ENCODE data around the gene CTNNA3. TPM values are rescaled to one million over a fixed set of nuclear protein-coding genes. Genes with fewer than 3 reads are reported as not detected.
A peak's percentile ranks its signal among the peaks of the same experiment; 100 is the strongest.

CTNNA3 gene
- total RNA-seq, 1 experiment from 2014 or later: 0.32 TPM

- ChIA-PET POLR2A (no interaction called here), RAD21 (ENCODE audit: low non-redundant PET in 1 of 2, low total read pairs in 2 of 2, uncharacterized antibody in 2 of 2, unreplicated experiment in 2 of 2) (no interaction called here), CTCF (no interaction called here)
- H3K4me1 ChIP-seq (ENCODE audit: control insufficient read depth in 1 of 2, insufficient read depth in 2 of 2, low read length in 2 of 2): peaks cover 2 to 16% of the 10 kb centered on the region in 2 experiments; a peak in 2 of 4 replicates
- H2AFZ ChIP-seq (ENCODE audit: low read depth, low read length, poor library complexity, severe bottlenecking): peak overlapping the region; percentile 74
- no peaks in the 10 kb centered on the region for H3K27me3 ChIP-seq (ENCODE audit: insufficient read depth, low read length)
- H3K9ac ChIP-seq (ENCODE audit: low read length): no peak overlapping the region
- no peaks in the 10 kb centered on the region for H4K20me1 ChIP-seq (ENCODE audit: insufficient read depth)
- peak; percentile 83 for ATAC-seq
- peak; percentile 11; the same call in 1 of the 2 replicates for TF ChIP-seq SP1 (IDR thresholded peaks at IDR 0.05; ENCODE audit: low read depth)
- TF ChIP-seq FOSL1 (IDR thresholded peaks at IDR 0.05; ENCODE audit: low read depth): peak; percentile 22; the same call in 1 of the 2 replicates
- no peak for TF ChIP-seq POLR2AphosphoS5 (IDR thresholded peaks at IDR 0.05; ENCODE audit: low read depth, low read length)
- H3K36me3 ChIP-seq (ENCODE audit: control insufficient read depth in 1 of 2, insufficient read depth in 2 of 2, low read length in 2 of 2): no peaks in the 10 kb centered on the region
- H3K9me3 ChIP-seq (ENCODE audit: control insufficient read depth in 1 of 2, insufficient read depth in 1 of 2, low read depth in 1 of 2, low read length in 2 of 2): no peaks in the 10 kb centered on the region
- H3K9me2 ChIP-seq (ENCODE audit: insufficient read depth): no peaks in the 10 kb centered on the region
- peak; percentile 46 for DNase-seq (ENCODE audit: low read depth, low spot score)
- H3K4me2 ChIP-seq (ENCODE audit: low read length): peak overlapping the region; percentile 44
- H3K27ac ChIP-seq (ENCODE audit: low read depth, low read length): no peak overlapping the region
- H3K79me2 ChIP-seq (ENCODE audit: insufficient read depth, low read length): no peaks in the 10 kb centered on the region
- intact Hi-C loops (cut with micrococcal nuclease): no loop called here
- H3K4me3 ChIP-seq (replicated peaks in 1 of 2; ENCODE audit: low read depth in 1 of 2, low read length in 2 of 2): no peak overlapping the region
- no TSS peak for BruUV-seq (replicated peaks)
These were observed 948.5 kb downstream of the CTNNA3 start for GRCh38 chr10:66747451-66747850.

GRCh38 chr10:66746711-66747110 is 949.3 kb downstream of the CTNNA3 start:
- Histone ChIP-seq H4K20me1 (ENCODE audit: insufficient read depth) (no peaks in the 10 kb centered on the region), H3K4me3 (replicated peaks in 1 of 2; ENCODE audit: low read depth in 1 of 2, low read length in 2 of 2) (no peak overlapping the region), H3K4me2 (ENCODE audit: low read length) (peak overlapping the region; percentile 44; the same call in 1 of the 2 replicates), H3K9me3 (ENCODE audit: control insufficient read depth in 1 of 2, insufficient read depth in 1 of 2, low read depth in 1 of 2, low read length in 2 of 2) (no peaks in the 10 kb centered on the region), H3K36me3 (ENCODE audit: control insufficient read depth in 1 of 2, insufficient read depth in 2 of 2, low read length in 2 of 2) (no peaks in the 10 kb centered on the region), H2AFZ (ENCODE audit: low read depth, low read length, poor library complexity, severe bottlenecking) (peak overlapping the region; percentile 74), H3K27me3 (ENCODE audit: insufficient read depth, low read length) (no peaks in the 10 kb centered on the region), H3K79me2 (ENCODE audit: insufficient read depth, low read length) (no peaks in the 10 kb centered on the region), H3K9ac (ENCODE audit: low read length) (no peak overlapping the region), H3K4me1 (ENCODE audit: control insufficient read depth in 1 of 2, insufficient read depth in 2 of 2, low read length in 2 of 2) (peaks cover 2 to 16% of the 10 kb centered on the region in 2 experiments; a peak in 2 of 4 replicates), H3K27ac (ENCODE audit: low read depth, low read length) (no peak overlapping the region), H3K9me2 (ENCODE audit: insufficient read depth) (no peaks in the 10 kb centered on the region)
- TF ChIP-seq ZNF274 (IDR thresholded peaks at IDR 0.05; ENCODE audit: low read depth, low read length) (no peak), EZH2phosphoT487 (IDR thresholded peaks at IDR 0.05; ENCODE audit: borderline replicate concordance) (no peak), SIN3A (IDR thresholded peaks at IDR 0.05; ENCODE audit: low read depth) (no peak), ELF1 (IDR thresholded peaks at IDR 0.05; ENCODE audit: borderline replicate concordance, low read depth) (no peak), POLR2AphosphoS5 (IDR thresholded peaks at IDR 0.05; ENCODE audit: low read depth, low read length) (no peak), ZFX (IDR thresholded peaks at IDR 0.05) (no peak), FOSL1 (IDR thresholded peaks at IDR 0.05; ENCODE audit: low read depth) (no peak), MAX (IDR thresholded peaks at IDR 0.05) (no peak), SP1 (IDR thresholded peaks at IDR 0.05; ENCODE audit: low read depth) (no peak), CEBPB (IDR thresholded peaks at IDR 0.05; ENCODE audit: low read depth) (no peak), EZH2 (IDR thresholded peaks at IDR 0.05) (no peak)
- TF ChIP-seq, protein P1, sequence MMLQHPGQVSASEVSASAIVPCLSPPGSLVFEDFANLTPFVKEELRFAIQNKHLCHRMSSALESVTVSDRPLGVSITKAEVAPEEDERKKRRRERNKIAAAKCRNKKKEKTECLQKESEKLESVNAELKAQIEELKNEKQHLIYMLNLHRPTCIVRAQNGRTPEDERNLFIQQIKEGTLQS (IDR thresholded peaks at IDR 0.05): no peak
- RAD21 ChIA-PET (ENCODE audit: low non-redundant PET in 1 of 2, low total read pairs in 2 of 2, uncharacterized antibody in 2 of 2, unreplicated experiment in 2 of 2): no interaction called here
- POLR2A ChIA-PET: no interaction called here
- DNase-seq (ENCODE audit: low read depth, low spot score) (no peak), ATAC-seq (no peak)
- CTCF ChIA-PET: no interaction called here
- intact Hi-C loops (cut with micrococcal nuclease): no loop called here
- no TSS peak for BruUV-seq (replicated peaks)
